Renal cortex interstitium (tissue), 11 donors: ENCODE data around the gene UQCRC1. TPM values are rescaled to one million over a fixed set of nuclear protein-coding genes. Genes with fewer than 3 reads are reported as not detected.
"Not testable (repeated sequence)": the region's sequence is repeated elsewhere in the genome, so short reads cannot be mapped to it uniquely, and the experiment has no call there.

Experiments
- DNase-seq, 11 donors: peaks; one replicate each; pipeline ENCODE4 v3.0.0-alpha.2; 2013; ENCODE audit warnings: low read depth in 9 of 11, low spot score in 4 of 11; ENCODE audit errors: extremely low read depth in 1 of 11
- polyA plus RNA-seq, 3 donors: library from polyadenylated mRNA; unstranded; fragments of 120-200 nt; gene quantifications; one replicate each; pipeline ENCODE4 v1.2.1, GENCODE V29; 2013; ENCODE audit not compliant: insufficient read length in 3 of 3

The UQCRC1 gene
- polyA plus RNA-seq, 3 donors, result 268 to 311 (median 285) TPM

- not testable (repeated sequence) for DNase-seq
These were observed 57.8 kb downstream of the UQCRC1 start for GRCh38 chr3:48551651-48552050.

Other genes with a start within 250 kb of the UQCRC1 start
- under 1 TPM; 0.50 to 0.77 (median 0.65) TPM for gene FBXW12, start 237.4 kb downstream of the UQCRC1 start, polyA plus RNA-seq
- gene PLXNB1, start 179.6 kb downstream of the UQCRC1 start, polyA plus RNA-seq, result 100 to 1,000 TPM; 190 to 238 (median 200) TPM
- 10 to 100 TPM; 25.5 to 28.8 (median 26.2) TPM for gene CCDC51, start 169.5 kb downstream of the UQCRC1 start, polyA plus RNA-seq
- 100 to 1,000 TPM; 264 to 326 (median 318) TPM for gene TMA7, start 169.4 kb downstream of the UQCRC1 start, polyA plus RNA-seq
- gene ATRIP, start 162.9 kb downstream of the UQCRC1 start, polyA plus RNA-seq, result 10 to 100 TPM; 12.7 to 14.9 (median 13.1) TPM
- gene SHISA5, start 105.5 kb downstream of the UQCRC1 start, polyA plus RNA-seq, result 100 to 1,000 TPM in 2 of 3 donors, 10 to 100 TPM in 1; 93.2 to 120 (median 101) TPM
- gene PFKFB4, start 52.8 kb downstream of the UQCRC1 start, polyA plus RNA-seq, result 10 to 100 TPM in 1 of 3 donors, 1 to 10 TPM in 2; 4.0 to 12.8 (median 5.2) TPM
- under 1 TPM; 0.26 to 0.41 (median 0.30) TPM for gene UCN2, start 45.9 kb downstream of the UQCRC1 start, polyA plus RNA-seq
- 10 to 100 TPM; 15.5 to 31.0 (median 30.0) TPM for gene COL7A1, start 14.3 kb downstream of the UQCRC1 start, polyA plus RNA-seq
- gene TMEM89, start 12.1 kb upstream of the UQCRC1 start, polyA plus RNA-seq, result under 1 TPM in 1 of 3 donors, not detected in 2; 0.30 TPM
- gene SLC26A6, start 25.8 kb upstream of the UQCRC1 start, polyA plus RNA-seq, result 10 to 100 TPM; 26.8 to 33.9 (median 29.0) TPM
- 1 to 10 TPM; 1.2 to 1.3 (median 1.2) TPM for gene CELSR3, start 53.2 kb upstream of the UQCRC1 start, polyA plus RNA-seq
- gene NCKIPSD, start 76.3 kb upstream of the UQCRC1 start, polyA plus RNA-seq, result 10 to 100 TPM; 15.1 to 23.4 (median 20.0) TPM
- gene IP6K2, start 107.6 kb upstream of the UQCRC1 start, polyA plus RNA-seq, result 100 to 1,000 TPM; 201 to 262 (median 238) TPM
- gene PRKAR2A, start 238.2 kb upstream of the UQCRC1 start, polyA plus RNA-seq, result 10 to 100 TPM; 40.0 to 49.8 (median 47.0) TPM